ENCODE results near the gene DIRAS3.
"Not testable (repeated sequence)": the region's sequence is repeated elsewhere in the genome, so short reads cannot be mapped to it uniquely, and the experiment has no call there.

The DIRAS3 gene

GRCh38 chr1:68016381-68016780 lies 34.0 kb downstream of the DIRAS3 start:
- no peak for DNase-seq

- no peak for DNase-seq
Observed at GRCh38 chr1:68015971-68016370, 34.5 kb downstream of the DIRAS3 start.

- no peak for DNase-seq
Observed at GRCh38 chr1:68015369-68015768, 35.1 kb downstream of the DIRAS3 start.

GRCh38 chr1:68013351-68013750 lies 37.1 kb downstream of the DIRAS3 start:
- DNase-seq: no peak

- DNase-seq: no peak
Observed at GRCh38 chr1:68011657-68012375, 38.6 kb downstream of the DIRAS3 start.

- DNase-seq: no peak
Observed at GRCh38 chr1:68010543-68010942, 39.9 kb downstream of the DIRAS3 start.

GRCh38 chr1:68010090-68010489 lies 40.3 kb downstream of the DIRAS3 start:
- no peak for DNase-seq

GRCh38 chr1:68003626-68004025 lies 46.8 kb downstream of the DIRAS3 start:
- not testable (repeated sequence) for DNase-seq

- no peak for DNase-seq
Observed at GRCh38 chr1:68000191-68000590, 50.2 kb downstream of the DIRAS3 start.

- DNase-seq: no peak
Observed at GRCh38 chr1:67997746-67998145, 52.7 kb downstream of the DIRAS3 start.

Measured in bone marrow (tissue), 2 donors.